ENCODE data around the gene ITSN1.
"Not testable (repeated sequence)": the region's sequence is repeated elsewhere in the genome, so short reads cannot be mapped to it uniquely, and the experiment has no call there.

The ITSN1 gene

DNA sequence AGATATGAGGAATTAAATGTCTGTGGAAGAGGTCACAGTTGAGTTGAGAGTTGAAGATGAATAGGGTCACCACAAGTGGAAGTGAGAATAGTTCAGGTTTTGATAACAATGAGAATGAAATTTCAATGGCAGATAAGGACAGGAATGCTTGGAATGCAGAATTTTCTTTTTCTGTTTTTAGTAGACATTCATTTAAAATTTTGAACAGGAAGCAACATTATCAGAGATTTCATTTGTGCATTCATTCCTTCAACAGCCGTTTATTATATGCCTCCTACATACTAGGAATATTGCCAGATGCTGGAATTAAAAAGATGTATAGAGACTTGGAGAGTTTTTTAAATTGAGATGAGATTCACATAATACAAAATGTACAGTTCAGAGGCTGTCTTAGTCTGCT, 126.8 kb downstream of the ITSN1 start:
- DNase-seq (ENCODE audit: low read depth in 2 of 2), result no peak

DNA sequence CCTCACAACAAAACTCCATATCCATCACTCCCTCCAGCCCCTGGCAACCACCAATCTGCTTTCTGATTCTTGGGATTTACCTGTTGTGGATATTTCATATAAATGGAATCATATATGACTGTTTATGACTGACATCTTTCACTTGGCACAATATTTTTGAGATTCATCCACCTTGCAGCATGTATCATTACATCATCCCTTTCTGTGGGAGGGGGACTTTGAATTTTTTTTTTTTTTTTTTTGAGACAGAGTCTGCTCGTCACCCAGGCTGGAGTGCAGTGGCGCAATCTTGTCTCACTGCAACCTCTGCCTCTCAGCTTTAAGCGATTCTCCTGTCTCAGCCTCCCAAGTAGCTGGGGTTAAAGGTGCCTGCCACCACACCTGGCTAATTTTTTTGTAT, 128.2 kb downstream of the ITSN1 start:
- DNase-seq (ENCODE audit: low read depth in 2 of 2), result no peak

DNA sequence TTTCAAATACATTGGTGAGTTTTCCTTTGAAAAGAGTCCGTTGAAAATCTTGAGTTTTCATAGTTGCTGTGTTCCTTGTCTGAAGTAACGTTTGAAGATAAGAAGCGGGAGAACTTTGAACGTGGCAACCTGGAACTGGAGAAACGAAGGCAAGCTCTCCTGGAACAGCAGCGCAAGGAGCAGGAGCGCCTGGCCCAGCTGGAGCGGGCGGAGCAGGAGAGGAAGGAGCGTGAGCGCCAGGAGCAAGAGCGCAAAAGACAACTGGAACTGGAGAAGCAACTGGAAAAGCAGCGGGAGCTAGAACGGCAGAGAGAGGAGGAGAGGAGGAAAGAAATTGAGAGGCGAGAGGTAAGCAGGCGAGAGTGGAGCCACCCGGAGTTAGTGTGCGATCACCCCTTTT, 129.7 kb downstream of the ITSN1 start:
- no peak for DNase-seq (ENCODE audit: low read depth in 2 of 2)

DNA sequence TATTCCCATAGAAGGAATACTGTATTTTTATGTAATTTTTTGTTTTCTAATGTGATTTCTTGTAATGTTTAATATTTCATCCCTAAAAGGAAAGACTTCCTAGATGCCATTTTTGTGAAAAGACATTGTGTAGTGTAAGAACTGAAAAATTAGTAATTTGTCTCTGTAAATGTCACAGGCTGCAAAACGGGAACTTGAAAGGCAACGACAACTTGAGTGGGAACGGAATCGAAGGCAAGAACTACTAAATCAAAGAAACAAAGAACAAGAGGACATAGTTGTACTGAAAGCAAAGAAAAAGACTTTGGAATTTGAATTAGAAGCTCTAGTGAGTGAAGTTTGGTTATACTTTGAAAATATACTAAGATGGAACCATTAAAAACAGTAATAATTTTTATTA, 132.2 kb downstream of the ITSN1 start:
- DNase-seq (ENCODE audit: low read depth in 2 of 2), result no peak

DNA sequence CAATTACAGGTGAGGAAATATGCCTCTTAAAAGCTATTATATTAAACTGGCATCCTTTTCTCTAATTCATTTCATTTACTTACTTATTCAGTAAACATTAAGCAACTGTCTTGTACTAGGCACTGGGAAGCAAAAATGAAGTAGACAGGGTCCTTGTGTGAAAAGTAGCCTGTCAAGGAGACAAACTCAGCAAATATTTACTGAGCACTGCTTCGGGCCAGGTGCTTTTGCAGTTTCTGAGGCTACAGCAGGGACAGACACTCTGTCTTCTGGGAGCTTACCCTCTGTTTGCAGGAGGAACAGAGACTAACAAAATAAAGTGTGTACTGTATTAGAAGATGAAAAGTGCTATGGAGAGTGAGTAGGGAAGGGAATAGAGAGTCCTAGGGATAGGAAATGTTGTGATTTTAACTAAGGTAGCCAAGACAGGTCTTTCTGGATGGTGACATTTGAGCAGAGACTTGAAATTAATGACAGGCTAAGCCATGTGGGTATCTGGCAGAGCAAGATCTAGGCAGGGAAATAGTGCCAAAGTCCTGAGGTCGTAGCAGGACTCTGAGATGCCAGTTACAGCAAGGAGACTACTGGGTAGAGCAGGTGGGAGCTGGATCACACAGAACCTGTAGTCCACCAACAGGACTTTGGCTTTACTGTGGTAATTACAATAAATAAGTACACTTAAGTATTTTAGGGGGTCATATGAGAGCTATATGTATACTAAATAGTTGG, 133.0 kb downstream of the ITSN1 start:
- no peak for DNase-seq (ENCODE audit: low read depth in 2 of 2)

DNA sequence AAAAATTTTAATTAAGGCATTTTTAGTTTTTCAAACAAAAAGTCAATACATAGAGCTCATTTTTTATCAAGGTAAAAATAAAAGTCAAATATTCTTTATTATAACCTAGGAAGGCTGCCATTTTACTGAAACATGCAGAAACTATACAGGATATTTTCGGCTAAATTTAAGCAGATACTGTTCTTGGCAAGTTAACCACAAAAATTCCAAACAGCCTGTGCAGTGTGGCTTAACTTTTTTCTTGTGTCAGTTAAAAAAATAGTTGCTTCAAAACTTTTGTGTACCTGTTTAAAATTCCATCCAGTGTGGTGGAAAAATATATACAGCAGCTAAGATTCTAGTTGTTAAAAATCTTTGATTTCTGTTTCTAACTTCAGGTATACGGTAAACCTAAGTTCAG, 138.3 kb downstream of the ITSN1 start:
- DNase-seq (ENCODE audit: low read depth in 2 of 2), result no peak

DNA sequence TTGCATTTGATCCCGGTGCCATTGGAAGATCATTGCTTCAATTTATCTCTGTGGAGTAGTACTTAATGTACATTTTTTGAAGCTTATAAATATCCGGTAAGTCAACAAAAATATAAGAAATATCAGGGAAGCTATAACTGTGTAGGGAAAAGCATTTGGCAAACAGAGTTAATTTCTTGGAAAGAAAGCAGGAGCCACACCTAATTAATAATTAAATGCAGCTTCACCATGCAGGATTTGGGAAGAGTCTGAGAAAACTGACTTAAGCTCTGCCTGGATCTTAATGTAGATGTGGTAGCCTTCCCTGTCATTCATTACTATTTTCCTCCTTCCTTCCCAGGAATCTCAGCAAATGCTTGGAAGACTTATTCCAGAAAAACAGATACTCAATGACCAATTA, 138.8 kb downstream of the ITSN1 start:
- no peak for DNase-seq (ENCODE audit: low read depth in 2 of 2)

DNA sequence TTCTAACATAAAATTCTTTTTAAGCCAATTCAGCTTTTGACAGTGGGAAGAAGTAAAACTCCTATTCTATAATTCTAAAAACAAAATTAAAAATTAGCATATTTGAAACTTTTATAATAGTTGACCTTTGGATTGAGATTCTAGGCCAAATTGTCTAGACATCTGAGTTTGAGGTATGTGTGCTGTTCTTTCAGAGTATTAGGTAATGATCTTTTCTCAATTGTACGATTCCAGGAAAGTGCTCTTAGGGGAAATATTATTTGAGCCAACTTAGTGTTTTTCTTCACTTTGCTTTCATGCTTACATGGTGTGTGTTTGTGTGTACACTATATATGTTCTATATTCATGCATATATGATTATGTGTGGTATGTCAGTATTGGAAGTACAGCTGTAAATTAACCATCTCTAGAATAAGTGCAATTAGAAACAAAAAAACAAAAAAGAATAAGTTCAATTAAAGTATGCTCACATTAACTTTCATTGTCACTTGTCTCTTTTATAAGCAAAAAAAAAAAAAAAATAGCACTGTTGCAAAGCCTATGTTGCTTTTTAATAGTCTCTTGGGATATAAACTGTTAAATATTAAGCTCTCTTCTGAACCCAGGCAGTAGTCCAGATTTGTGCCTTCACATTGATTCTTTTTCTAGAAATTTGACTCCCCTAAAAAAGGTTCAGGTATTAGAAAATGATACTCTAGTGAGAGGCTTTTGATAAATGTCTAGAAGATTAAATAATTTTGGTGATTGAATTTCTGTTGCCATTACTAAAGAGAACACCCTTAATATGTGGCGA, 141.1 kb downstream of the ITSN1 start:
- no peak for DNase-seq (ENCODE audit: low read depth in 2 of 2)

DNA sequence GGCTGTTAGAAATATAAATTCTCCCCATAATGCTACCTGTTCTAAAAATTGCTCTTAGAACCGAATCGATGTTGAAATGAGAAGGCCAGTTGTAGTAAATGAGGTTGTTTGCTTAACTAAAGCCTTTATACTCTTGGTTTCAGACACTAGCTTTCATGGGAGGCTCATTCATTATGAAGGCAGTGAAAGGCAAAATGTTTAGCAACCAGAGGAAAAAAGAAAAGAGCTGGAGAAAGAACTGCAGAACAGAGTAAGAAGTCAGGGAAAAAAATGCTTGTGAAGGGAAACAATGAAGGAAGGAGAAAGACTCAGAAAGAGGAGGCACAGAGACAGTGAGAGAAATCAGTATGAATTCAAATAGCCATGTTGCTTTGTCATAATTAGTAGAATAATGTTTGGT, 145.1 kb downstream of the ITSN1 start:
- no peak for DNase-seq (ENCODE audit: low read depth in 2 of 2)

DNA sequence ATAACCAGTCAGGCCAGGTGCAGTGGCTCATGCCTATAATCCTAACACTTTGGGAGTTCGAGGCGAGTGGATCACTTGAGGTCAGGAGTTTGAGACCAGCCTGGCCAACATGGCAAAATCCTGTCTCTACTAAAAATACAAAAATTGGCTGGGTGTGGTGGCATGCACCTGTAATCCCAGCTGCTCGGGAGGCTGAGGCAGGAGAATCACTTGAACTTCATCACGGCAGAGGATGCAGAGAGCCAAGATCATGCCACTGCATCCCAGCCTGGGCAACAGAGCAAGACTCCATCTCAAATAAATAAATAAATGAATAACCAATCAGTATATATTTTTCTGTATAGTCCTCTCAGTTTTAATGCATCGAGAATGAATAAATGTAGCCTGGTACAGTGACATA, 146.1 kb downstream of the ITSN1 start:
- not testable (repeated sequence) for DNase-seq (ENCODE audit: low read depth in 2 of 2)

DNA sequence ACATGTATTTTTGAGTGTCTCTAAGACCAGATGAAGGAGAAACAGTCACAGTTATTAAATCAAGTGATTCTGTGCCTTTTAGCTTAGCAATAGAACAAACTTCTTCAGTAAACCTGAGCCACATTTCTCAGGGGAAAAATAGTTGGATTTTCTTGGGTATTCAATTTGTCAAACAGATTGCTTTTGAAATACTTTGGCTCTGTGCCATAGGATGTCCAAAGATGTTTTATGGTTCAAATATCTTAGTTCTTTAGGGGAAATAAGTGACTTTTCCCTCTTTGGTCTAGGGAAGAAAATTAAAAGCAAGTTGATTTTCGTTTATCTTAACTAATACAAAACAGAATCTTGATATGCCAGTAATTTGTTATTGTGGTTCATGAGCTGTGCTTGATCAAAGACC, 147.4 kb downstream of the ITSN1 start:
- DNase-seq (ENCODE audit: low read depth in 2 of 2), result no peak

DNA sequence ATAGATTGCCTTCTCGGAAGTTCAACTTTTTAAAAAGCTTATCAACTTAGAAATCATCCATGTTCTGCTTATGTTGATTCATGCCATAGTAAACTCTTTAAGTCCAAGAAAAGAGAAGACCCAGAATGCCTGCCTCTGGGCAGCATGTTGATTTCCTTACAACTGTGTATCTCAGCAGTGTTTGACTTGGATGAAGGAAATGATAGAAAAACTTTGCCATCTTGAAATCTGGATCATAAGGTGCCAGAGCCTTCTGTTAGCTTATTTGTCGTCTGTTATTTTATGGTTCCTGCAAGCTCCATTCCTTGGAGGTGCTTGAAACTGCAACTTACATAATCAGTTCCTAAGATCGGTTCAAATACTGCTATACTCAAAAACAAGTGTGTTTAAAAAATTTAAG, 148.8 kb downstream of the ITSN1 start:
- DNase-seq (ENCODE audit: low read depth in 2 of 2), result no peak

DNA sequence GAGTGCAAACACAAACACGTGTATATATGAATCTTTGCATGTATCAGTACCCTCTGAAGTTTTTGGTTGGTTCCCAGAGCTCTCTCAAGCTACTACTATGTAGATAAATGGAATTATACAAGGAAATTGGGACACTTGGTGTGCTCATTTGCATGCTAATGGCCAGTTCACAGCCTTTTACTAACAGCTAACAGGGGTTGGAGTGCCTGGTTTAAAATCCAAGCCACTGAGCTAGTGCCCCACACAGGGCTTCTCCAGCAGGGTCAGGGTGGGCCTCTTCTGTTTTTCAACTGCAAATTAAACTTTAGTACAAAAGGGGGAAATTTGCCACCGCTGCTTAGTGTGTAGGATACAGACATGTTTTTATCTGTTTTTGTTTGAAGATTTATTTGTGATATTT, 152.3 kb downstream of the ITSN1 start:
- no peak for DNase-seq (ENCODE audit: low read depth in 2 of 2)

DNA sequence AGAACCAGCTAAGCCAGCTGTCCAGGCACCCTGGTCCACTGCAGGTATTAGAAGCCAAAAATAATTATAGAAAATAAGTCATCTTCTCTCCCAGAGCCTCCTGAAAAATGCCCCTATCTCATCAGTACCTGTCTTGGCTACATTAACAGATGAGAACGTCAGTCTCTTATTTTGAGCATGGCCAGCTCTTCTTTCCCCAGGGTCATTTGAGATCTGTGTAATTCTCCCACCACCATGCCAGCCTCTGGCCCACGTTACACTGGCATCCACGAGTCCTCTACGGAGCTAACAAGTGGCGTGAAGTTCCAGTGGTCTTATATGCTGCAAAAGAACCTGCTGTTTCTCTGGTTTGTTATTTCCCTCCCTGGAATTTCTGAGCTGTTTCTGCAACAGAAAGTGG, 155.3 kb downstream of the ITSN1 start:
- no peak for DNase-seq (ENCODE audit: low read depth in 2 of 2)

DNA sequence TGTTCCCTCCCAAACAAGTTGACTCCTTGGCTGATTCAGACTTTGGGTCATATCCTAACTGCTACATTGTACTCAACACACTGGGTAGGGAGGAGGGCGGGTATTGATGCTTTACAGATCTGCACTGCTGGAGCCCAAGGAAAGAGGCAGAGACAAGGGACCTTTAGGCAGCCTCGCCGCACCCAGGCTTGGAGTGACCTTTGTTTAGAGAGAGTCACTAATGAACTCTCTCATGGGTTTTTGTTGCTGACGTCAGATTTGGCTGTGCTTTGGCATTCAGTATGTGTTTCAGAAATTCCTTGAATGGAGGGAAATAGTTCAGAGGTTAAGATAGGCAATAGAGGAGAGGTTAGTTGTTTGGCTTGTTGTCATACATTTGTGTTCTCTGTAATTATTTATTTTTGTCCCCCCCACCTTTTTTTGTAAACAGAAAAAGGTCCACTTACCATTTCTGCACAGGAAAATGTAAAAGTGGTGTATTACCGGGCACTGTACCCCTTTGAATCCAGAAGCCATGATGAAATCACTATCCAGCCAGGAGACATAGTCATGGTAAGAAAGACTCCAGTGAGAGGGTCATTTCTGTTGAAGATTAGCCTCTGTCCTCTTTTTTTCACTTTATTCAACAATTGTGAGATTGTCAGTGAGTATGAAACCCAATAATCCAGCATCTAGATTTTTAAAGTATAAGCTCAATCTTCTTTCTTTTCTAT, 157.2 kb downstream of the ITSN1 start:
- no peak for DNase-seq (ENCODE audit: low read depth in 2 of 2)

DNA sequence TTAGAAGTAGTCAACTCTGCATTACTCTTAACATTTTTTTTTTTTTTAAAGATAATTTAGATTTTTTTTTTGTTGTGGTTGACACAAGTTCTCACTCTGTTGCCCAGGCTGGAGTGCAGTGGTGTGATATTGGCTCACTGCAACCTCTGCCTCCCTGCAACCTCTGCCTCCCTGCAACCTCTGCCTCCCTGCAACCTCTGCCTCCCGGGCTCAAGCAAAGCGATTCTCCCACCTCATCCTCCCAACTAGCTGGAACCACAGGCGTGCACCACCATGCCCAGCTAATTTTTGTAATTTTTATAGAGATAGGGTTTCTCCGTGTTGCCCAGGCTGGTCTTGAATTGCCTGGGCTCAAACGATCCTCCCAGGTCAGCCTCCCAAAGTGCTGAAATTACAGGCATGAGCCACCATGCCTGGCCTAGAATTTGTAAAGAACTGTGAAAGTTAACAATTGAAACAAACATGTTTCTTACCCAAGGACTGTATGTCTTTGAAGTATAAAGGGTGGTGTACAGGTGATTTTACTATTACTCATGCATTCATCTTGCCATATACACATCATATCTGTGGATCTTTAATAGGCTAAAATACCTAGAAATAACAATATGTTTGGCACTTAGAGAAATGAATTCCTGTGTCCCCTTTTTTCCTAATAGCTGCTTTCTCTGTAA, 158.6 kb downstream of the ITSN1 start:
- no peak for DNase-seq (ENCODE audit: low read depth in 2 of 2)

DNA sequence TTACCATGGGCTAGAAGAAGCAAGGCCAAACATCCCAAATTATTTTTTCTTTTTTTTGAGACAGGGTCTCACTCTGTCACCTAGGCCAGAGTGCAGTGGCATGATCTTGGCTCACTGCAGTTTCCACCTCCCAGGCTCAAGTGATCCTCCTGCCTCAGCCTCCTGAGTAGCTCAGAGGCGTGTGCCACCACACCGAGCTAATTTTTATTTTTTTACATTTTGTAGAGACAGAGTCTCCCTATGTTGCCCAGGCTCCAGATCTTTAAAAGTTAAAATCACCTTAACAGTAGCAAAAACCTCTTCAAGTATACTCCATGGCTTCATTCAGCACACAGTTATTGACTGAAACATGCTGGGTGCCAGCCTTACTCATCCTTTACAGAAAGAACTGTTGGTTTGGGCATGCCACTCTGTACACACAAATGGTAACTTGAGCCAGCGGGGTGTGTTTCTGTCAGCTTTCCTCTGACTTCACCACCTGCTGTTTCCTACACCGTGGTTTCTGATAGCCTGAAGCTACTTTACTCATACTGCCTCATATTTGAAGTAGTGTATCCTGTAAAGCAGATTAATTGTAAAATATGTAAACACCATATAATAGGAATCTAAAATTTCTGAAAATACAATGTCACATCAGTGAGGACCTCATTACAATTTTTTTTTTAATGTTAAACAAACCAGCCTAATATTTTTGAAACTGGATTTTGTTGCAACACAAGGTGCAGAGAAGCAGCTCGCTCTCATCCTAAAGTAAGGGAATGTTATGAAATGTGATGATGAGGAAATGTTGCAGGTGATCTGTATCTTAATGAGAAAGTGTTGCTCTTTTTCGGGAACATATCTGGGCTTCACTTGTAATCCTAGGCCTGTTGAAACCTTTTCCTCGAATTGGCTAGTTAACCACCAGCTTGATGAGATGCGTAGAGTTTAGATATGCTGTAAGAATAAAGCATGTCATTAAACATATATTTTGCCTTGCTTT, 159.4 kb downstream of the ITSN1 start:
- DNase-seq (ENCODE audit: low read depth in 2 of 2), result no peak

DNA sequence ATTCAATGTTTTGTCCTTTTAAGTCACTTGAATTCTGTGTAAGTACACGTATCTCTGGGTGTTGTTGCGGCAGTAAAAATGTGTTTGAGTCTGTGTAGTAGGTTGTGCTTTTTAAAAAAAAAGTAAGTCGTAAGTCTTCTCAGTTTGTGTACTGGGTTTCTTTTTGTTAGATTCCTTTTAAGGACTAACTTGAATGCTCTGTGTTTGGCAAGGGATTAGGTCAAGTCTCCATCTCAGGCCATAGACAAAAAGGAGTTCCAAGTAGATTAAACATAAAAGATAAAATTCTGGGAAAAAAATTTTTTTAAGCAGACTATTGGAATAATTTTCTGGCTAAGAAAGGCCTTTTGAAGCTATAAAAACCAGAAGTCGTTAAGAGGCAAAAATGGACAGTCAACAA, 160.2 kb downstream of the ITSN1 start:
- DNase-seq (ENCODE audit: low read depth in 2 of 2), result no peak

DNA sequence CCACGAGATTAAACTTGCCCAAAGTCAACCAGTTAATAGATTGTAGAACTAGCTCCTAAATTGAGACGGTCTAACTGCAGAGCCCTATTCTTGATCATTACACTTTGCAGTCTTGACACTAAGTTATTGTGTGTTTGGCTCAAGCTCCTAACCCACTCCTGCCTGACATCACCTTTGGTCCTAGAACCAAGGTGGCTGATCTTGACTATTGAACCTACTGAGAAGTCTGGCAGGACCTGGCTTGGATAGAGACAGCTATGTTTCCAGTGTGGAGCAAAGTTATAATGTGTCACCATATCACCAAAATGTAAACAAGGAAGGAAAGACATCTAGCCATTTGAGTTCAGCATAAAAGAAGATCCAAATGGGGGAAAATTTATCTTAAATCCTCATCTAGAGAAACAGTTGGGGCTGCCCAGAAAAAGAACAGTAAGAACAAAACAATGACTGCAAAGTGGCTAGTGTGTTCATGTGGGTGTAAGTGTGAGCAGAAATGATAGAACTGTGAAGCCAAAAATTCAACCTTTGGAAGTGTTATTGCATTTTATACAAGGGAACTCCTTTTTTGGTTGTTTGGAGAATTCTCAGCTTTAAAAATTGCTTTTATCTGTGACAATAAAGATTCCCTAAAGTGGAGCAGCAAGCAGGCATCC, 166.5 kb downstream of the ITSN1 start:
- DNase-seq (ENCODE audit: low read depth in 2 of 2), result no peak

DNA sequence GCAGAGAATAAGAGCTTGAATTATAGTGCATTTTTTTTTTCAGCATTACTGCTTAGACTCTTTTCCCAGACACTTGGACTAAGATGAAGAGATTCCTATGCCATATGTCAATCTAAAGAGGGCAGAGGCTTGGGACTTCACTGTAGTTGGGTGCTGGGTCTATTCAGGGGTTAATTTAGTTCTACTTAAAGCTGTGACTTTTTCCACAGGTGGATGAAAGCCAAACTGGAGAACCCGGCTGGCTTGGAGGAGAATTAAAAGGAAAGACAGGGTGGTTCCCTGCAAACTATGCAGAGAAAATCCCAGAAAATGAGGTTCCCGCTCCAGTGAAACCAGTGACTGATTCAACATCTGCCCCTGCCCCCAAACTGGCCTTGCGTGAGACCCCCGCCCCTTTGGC, 168.5 kb downstream of the ITSN1 start:
- no peak for DNase-seq (ENCODE audit: low read depth in 2 of 2)
